ENCODE measurements around the gene LSM11.
A peak's percentile ranks its signal among the peaks of the same experiment; 100 is the strongest.
"Not testable (repeated sequence)": the region's sequence is repeated elsewhere in the genome, so short reads cannot be mapped to it uniquely, and the experiment has no call there.

LSM11 gene

DNA sequence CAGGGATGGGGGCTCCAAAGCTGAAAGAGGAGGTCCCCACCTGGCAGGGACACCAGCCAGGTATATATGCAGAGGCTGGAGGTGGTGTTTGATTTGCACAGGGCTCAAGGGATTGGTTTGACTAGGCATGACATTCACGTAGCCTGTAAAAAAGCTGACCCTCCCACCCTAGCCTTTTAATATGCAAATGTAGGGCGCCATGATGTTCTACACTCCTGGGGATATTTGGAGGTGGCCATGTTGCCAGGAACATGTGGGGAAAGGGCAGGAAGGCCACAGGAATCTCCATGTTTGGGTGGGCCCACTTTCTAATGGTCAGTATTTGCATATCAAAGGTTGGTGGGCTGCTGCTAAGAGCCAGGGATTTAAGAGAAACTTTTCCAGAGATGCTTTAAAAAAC, 24.3 kb upstream of the LSM11 start:
- H3K27ac ChIP-seq (replicated peaks), result no peak overlapping the region
- DNase-seq (ENCODE audit: low read depth in 1 of 2, low spot score in 1 of 2), result no peak
- TF ChIP-seq GABPA (IDR thresholded peaks at IDR 0.05; ENCODE audit: low read depth), result no peak
- TF ChIP-seq, protein P1, sequence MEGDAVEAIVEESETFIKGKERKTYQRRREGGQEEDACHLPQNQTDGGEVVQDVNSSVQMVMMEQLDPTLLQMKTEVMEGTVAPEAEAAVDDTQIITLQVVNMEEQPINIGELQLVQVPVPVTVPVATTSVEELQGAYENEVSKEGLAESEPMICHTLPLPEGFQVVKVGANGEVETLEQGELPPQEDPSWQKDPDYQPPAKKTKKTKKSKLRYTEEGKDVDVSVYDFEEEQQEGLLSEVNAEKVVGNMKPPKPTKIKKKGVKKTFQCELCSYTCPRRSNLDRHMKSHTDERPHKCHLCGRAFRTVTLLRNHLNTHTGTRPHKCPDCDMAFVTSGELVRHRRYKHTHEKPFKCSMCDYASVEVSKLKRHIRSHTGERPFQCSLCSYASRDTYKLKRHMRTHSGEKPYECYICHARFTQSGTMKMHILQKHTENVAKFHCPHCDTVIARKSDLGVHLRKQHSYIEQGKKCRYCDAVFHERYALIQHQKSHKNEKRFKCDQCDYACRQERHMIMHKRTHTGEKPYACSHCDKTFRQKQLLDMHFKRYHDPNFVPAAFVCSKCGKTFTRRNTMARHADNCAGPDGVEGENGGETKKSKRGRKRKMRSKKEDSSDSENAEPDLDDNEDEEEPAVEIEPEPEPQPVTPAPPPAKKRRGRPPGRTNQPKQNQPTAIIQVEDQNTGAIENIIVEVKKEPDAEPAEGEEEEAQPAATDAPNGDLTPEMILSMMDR (IDR thresholded peaks at IDR 0.05; ENCODE audit: insufficient read depth, low read length), result no peak
- TF ChIP-seq, protein P2, sequence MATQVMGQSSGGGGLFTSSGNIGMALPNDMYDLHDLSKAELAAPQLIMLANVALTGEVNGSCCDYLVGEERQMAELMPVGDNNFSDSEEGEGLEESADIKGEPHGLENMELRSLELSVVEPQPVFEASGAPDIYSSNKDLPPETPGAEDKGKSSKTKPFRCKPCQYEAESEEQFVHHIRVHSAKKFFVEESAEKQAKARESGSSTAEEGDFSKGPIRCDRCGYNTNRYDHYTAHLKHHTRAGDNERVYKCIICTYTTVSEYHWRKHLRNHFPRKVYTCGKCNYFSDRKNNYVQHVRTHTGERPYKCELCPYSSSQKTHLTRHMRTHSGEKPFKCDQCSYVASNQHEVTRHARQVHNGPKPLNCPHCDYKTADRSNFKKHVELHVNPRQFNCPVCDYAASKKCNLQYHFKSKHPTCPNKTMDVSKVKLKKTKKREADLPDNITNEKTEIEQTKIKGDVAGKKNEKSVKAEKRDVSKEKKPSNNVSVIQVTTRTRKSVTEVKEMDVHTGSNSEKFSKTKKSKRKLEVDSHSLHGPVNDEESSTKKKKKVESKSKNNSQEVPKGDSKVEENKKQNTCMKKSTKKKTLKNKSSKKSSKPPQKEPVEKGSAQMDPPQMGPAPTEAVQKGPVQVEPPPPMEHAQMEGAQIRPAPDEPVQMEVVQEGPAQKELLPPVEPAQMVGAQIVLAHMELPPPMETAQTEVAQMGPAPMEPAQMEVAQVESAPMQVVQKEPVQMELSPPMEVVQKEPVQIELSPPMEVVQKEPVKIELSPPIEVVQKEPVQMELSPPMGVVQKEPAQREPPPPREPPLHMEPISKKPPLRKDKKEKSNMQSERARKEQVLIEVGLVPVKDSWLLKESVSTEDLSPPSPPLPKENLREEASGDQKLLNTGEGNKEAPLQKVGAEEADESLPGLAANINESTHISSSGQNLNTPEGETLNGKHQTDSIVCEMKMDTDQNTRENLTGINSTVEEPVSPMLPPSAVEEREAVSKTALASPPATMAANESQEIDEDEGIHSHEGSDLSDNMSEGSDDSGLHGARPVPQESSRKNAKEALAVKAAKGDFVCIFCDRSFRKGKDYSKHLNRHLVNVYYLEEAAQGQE (IDR thresholded peaks at IDR 0.05; ENCODE audit: insufficient replicate concordance, low read depth), result no peak
- no peak for TF ChIP-seq POLR2AphosphoS5 (IDR thresholded peaks at IDR 0.05; ENCODE audit: low read depth)

DNA sequence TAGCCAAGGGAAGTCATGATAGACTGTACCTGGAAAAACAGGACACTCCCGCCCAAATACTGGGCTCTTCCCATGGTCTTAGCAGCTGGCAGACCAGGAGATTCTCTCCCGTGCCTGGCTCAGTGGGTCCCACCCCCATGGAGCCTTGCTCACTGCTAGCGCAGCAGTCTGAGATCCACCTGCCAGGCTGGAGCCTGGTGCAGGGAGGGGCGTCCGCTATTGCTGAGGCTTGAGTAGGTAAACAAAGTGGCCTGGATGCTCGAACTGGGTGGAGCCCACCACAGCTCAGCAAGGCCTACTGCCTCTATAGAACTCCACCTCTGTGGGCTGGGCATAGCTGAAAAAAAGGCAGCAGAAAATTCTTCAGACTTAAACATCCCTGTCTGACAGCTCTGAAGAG, 22.4 kb upstream of the LSM11 start:
- TF ChIP-seq POLR2AphosphoS5 (IDR thresholded peaks at IDR 0.05; ENCODE audit: low read depth), result no peak
- no peak for TF ChIP-seq SPI1 (IDR thresholded peaks at IDR 0.05; ENCODE audit: borderline replicate concordance, low read depth)
- H3K27me3 ChIP-seq (ENCODE audit: insufficient read depth, poor library complexity, severe bottlenecking), result no peaks in the 10 kb centered on the region
- no peak overlapping the region for H3K27ac ChIP-seq (replicated peaks)
- no peak overlapping the region for H3K4me3 ChIP-seq (replicated peaks; ENCODE audit: insufficient read depth, low read length)
- DNase-seq (ENCODE audit: low read depth in 1 of 2, low spot score in 1 of 2), result no peak

More for the DNA sequence above, 24.3 kb upstream of the LSM11 start:
- Histone ChIP-seq H3K27me3 (ENCODE audit: insufficient read depth, poor library complexity, severe bottlenecking) (no peaks in the 10 kb centered on the region), H3K4me3 (replicated peaks; ENCODE audit: insufficient read depth, low read length) (no peak overlapping the region)

DNA sequence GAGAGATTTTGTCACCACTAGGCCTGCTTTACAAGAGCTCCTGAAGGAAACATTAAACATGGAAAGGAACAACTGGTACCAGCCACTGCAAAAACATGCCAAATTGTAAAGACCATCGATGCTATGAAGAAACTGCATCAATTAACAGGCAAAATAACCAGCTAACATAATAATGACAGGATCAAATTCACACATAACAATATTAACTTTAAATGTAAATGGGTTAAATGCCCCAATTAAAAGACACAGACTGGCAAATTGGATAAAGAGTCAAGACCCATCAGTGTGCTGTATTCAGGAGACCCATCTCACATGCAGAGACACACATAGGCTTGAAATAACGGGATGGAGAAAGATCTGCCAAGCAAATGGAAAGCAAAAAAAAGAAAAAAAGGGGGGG, 20.6 kb upstream of the LSM11 start:
- H3K27me3 ChIP-seq (ENCODE audit: insufficient read depth, poor library complexity, severe bottlenecking); DNase-seq (ENCODE audit: low read depth in 1 of 2, low spot score in 1 of 2); H3K27ac ChIP-seq (replicated peaks); H3K4me3 ChIP-seq (replicated peaks; ENCODE audit: insufficient read depth, low read length): not testable (repeated sequence)

DNA sequence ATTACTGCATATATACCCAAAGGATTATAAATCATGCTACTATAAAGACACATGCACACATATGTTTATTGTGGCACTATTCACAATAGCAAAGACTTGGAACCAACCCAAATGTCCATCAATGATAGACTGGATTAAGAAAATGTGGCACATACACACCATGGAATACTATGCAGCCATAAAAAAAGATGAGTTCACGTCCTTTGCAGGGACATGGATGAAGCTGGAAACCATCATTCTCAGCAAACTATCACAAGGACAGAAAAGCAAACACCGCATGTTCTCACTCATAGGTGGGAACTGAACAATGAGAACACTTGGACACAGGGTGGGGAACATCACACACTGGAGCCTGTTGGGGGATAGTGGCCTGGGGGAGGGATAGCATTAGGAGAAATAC, 16.9 kb upstream of the LSM11 start:
- H3K4me3 ChIP-seq (replicated peaks; ENCODE audit: insufficient read depth, low read length); H3K27ac ChIP-seq (replicated peaks); DNase-seq (ENCODE audit: low read depth in 1 of 2, low spot score in 1 of 2); H3K27me3 ChIP-seq (ENCODE audit: insufficient read depth, poor library complexity, severe bottlenecking): not testable (repeated sequence)

DNA sequence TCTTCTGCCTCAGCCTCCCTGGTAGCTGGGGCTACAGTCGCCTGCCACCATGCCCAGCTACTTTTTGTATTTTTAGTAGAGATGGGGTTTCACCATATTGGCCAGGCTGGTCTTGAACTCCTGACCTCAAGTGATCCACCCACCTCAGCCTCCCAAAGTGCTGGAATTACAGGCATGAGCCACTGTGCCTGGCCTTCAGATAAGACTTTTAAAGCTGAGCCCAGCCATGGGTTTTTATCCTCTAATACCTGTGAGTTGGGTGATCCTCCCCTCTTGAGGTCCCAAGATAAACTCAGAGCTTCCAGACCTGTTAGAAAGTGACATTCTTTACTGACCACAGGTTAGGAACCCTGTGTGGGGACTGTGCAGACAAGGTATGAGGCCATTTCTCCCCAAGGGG, 15.7 kb upstream of the LSM11 start:
- not testable (repeated sequence) for H3K27ac ChIP-seq (replicated peaks); H3K4me3 ChIP-seq (replicated peaks; ENCODE audit: insufficient read depth, low read length); DNase-seq (ENCODE audit: low read depth in 1 of 2, low spot score in 1 of 2); H3K27me3 ChIP-seq (ENCODE audit: insufficient read depth, poor library complexity, severe bottlenecking)

DNA sequence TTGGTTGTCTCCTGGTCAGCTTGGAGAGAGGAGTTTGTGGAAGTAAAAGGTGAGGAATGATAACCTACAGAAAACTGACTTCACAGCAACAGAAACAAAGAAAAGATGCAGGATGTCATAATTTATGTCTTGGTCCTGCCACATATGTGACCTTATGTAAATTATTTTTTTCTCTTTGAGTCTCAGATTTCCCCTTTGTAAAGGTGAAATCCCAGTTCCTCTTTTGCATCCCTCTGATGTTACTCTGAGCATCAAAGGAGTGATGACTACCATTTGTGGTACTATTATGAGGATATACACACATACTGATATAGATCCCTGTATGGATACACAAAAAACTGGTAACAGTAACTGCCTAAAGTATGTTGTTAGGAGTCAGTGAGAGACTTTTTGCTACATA, 13.7 kb upstream of the LSM11 start:
- H3K27me3 ChIP-seq (ENCODE audit: insufficient read depth, poor library complexity, severe bottlenecking), result no peaks in the 10 kb centered on the region
- no peak for TF ChIP-seq POLR2AphosphoS5 (IDR thresholded peaks at IDR 0.05; ENCODE audit: low read depth)
- TF ChIP-seq GABPA (IDR thresholded peaks at IDR 0.05; ENCODE audit: low read depth), result no peak
- TF ChIP-seq, protein P2 (IDR thresholded peaks at IDR 0.05; ENCODE audit: insufficient replicate concordance, low read depth), result no peak
- peak; percentile 46; the same call in 1 of the 2 replicates for TF ChIP-seq SPI1 (IDR thresholded peaks at IDR 0.05; ENCODE audit: borderline replicate concordance, low read depth)
- no peak overlapping the region for H3K4me3 ChIP-seq (replicated peaks; ENCODE audit: insufficient read depth, low read length)
- no peak overlapping the region for H3K27ac ChIP-seq (replicated peaks)
- no peak for DNase-seq (ENCODE audit: low read depth in 1 of 2, low spot score in 1 of 2)

Data from HL-60 (cell line).